Mucosa of stomach (tissue), 1 donor: ENCODE results near the gene ANKH.

Experiments
- H3K27me3 ChIP-seq: one replicate; pipeline ENCODE4 v1.7.0; 2013; ENCODE audit warnings: mild to moderate bottlenecking, low read length; ENCODE audit not compliant: control insufficient read depth, insufficient read depth
- H3K36me3 ChIP-seq: one replicate; pipeline ENCODE4 v1.7.0; 2013; ENCODE audit warnings: low read length; ENCODE audit not compliant: control insufficient read depth, insufficient read depth
- H3K4me1 ChIP-seq: one replicate; pipeline ENCODE4 v1.7.0; 2013; ENCODE audit warnings: mild to moderate bottlenecking, low read length; ENCODE audit not compliant: control insufficient read depth, insufficient read depth
- H3K4me3 ChIP-seq: one replicate; pipeline ENCODE4 v1.7.0; 2013; ENCODE audit warnings: low read length
- H3K9ac ChIP-seq: one replicate; pipeline ENCODE4 v1.7.0; 2013; ENCODE audit warnings: mild to moderate bottlenecking, low read length, moderate library complexity
- H3K9me3 ChIP-seq: one replicate; pipeline ENCODE4 v1.7.0; 2013; ENCODE audit warnings: mild to moderate bottlenecking, low read length, moderate library complexity; ENCODE audit not compliant: control insufficient read depth
- donor health status: Pancreatic carcinoma.

Gene ANKH

DNA sequence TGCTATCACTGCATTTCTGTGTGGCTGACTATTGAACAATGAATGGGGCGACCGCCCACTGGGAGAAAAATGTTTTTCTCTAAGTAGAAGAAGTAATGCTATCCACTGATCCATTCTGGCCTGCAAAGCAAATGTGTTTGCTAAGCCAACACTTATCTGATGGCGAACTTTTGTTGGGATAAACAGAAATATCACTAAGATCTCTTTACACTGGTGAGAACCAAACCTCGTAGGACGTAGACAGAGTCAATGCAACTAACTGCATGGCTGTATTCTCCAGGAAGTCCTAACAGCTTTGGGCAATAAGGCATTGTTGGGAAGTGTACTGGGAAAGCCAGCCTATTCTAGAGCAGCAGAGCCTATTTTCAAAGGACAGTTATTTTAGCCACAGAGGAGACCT, 77.7 kb downstream of the ANKH start:
- H3K9me3 ChIP-seq = no peaks in the 10 kb centered on the region
- H3K4me3 ChIP-seq = no peak overlapping the region
- H3K36me3 ChIP-seq = no peaks in the 10 kb centered on the region
- no peak overlapping the region for H3K9ac ChIP-seq
- no peaks in the 10 kb centered on the region for H3K27me3 ChIP-seq
- H3K4me1 ChIP-seq = peaks cover 7% of the 10 kb centered on the region

DNA sequence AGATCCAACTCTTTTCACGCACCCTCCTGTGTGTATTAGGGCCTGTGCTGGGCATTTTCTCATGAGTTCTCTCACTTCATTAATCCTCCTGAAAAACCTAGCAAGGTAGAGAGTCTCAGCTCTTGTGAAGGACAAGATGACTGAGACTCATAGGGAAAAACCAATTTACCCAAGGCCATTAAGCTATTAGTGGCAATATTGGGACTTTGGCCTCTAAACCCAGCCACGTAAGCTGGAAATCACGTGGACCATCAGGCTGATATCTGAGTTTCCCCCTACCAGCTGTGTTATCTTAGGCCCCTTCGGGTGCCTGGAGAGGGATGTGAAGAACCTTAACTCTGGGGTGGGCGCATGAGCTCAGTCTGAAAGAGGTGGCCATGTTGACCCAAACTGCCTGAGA, 80.7 kb downstream of the ANKH start:
- H3K9me3 ChIP-seq = no peaks in the 10 kb centered on the region
- peaks cover 7% of the 10 kb centered on the region for H3K4me1 ChIP-seq
- H3K36me3 ChIP-seq = no peaks in the 10 kb centered on the region
- H3K27me3 ChIP-seq = no peaks in the 10 kb centered on the region
- H3K9ac ChIP-seq = no peak overlapping the region
- no peak overlapping the region for H3K4me3 ChIP-seq

DNA sequence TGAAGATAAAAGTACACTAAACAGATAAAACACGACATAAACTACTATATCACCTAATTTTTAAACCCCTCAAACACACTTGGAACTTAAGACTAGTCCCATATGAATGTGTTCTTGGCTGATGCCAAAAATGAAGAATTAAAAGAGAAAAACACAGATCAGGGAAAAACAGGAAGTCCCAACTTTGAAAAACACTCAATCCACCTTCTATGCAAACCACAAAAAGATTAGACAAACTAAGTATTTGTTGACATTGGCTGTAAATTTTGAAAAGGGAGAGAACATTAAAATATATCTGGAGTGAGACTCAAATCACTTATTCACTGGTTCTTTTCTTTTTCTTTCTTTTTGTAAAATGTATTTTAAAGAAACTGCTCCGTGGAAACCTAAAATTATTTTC, 81.4 kb downstream of the ANKH start:
- Histone ChIP-seq H3K4me1 (peaks cover 7% of the 10 kb centered on the region), H3K9me3 (no peaks in the 10 kb centered on the region), H3K4me3 (no peak overlapping the region), H3K27me3 (no peaks in the 10 kb centered on the region), H3K9ac (no peak overlapping the region), H3K36me3 (no peaks in the 10 kb centered on the region)

DNA sequence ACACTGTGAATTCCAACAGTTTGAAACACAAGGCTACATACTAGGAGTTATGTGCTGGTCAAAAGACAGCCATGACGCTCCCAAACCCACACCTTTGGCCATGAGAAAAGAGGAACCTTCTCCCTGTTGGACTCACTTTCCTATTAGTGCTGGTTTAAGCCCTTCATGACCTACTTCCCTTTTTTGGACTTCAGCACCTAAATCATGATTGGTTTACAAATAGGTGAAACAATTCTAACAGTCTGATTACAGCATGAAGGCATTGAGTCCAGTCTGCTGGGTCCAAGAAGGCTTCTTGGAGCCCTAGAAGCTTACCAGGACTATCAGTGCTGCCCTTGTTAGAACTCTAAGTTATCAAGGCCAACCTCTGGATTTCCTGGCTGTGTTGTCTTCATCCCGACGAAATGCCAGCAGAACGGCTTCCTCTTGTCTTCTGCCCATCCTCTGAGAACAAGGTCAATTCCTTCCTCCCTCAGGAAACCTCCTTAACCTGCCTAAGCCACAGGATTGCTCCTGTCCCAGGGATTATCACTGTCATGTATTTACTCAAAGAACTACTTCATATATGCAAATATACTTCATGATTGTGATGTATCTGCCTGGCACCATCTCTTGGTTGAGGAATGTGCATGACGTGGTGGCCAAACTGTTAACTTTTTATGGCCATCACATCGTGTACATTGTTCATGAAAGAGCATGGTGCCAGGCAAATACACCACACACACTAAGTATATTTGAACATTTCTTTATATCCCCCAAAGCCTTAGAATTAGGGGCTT, 83.6 kb downstream of the ANKH start:
- H3K9me3 ChIP-seq = no peaks in the 10 kb centered on the region
- no peak overlapping the region for H3K9ac ChIP-seq
- H3K36me3 ChIP-seq = no peaks in the 10 kb centered on the region
- no peaks in the 10 kb centered on the region for H3K27me3 ChIP-seq
- no peak overlapping the region for H3K4me3 ChIP-seq
- peaks cover 7% of the 10 kb centered on the region for H3K4me1 ChIP-seq

DNA sequence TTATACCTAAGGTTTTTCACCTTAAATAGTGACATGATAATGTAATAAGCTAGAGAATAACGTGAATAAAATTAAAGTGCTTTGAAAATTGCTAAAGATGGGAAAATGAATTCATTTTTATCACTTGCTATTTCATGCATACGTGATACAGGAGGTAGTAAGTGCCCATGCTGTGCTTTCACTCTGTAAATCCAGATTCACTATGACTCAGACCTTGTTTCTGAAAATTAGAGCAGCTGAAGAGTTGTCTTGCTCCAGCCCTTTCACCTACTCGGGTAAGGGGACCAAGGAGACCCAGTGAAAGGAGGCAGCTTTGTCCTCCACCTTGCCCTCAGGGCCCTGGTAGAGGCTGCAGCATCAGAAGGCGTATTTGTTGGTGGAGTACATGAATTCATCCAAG, 87.9 kb downstream of the ANKH start:
- Histone ChIP-seq H3K4me3 (no peak overlapping the region), H3K4me1 (no peaks in the 10 kb centered on the region), H3K36me3 (no peaks in the 10 kb centered on the region), H3K9ac (no peak overlapping the region), H3K27me3 (no peaks in the 10 kb centered on the region), H3K9me3 (no peaks in the 10 kb centered on the region)

DNA sequence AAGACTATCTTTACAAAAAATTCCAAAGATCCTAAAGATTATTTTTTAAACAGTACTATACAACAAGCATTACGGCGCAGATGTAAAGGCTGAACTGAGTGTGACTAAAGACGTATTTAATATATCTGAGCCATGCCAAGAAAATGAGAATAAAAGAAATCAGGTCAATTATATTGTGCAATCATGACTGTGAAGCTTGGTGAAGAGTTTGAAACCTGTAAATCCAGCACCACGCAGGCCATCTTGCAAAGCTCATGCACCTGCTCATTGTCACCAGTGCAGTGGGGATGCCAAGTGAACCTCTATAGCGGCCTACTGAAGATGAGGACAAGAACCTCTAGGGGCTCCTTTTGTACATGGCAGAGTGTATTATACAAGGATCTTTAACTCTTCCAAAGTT, 89.0 kb downstream of the ANKH start:
- Histone ChIP-seq H3K9ac (no peak overlapping the region), H3K27me3 (no peaks in the 10 kb centered on the region), H3K4me1 (no peaks in the 10 kb centered on the region)

DNA sequence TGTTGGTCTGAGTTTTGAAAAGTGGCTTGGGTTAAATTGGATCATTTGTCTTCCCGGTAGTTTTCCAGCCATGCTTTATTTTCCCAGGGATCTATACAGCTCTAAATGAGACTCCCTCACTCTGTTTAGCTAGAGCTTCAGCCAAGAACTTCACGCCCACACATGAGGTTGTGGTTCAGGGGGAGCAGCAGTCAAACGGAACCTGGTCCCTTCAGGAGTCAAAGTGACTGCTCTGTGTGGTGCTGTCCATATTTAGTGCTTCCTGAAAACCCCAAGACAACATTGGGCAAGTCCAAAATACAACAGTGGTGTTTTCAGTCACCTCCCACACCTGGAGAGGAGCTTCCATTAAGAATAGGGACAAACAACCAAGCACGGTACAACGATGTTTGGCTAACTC, 90.5 kb downstream of the ANKH start:
- H3K27me3 ChIP-seq = no peaks in the 10 kb centered on the region
- H3K4me3 ChIP-seq = no peak overlapping the region
- no peaks in the 10 kb centered on the region for H3K9me3 ChIP-seq
- H3K36me3 ChIP-seq = no peaks in the 10 kb centered on the region
- no peak overlapping the region for H3K9ac ChIP-seq
- H3K4me1 ChIP-seq = no peaks in the 10 kb centered on the region

More for the DNA sequence above, 89.0 kb downstream of the ANKH start:
- H3K9me3 ChIP-seq = no peaks in the 10 kb centered on the region
- no peak overlapping the region for H3K4me3 ChIP-seq
- no peaks in the 10 kb centered on the region for H3K36me3 ChIP-seq

DNA sequence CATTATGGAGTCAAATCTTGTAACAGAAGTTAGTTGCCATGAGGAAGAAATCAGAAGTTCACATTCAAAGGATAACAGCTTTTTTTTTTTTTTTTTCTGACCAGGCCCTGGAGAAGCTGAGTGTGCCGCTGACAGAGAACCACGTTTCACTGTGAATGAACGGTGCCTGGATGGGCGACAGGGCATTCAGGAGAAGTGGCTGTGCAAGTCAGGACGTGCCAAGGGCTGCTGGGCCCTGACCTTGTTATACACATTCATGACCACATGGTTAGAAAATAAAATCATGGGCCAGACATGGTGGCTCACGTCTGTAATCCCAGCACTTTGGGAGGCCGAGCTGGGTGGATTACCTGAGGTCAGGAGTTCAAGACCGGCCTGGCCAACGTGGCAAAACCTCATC, 91.6 kb downstream of the ANKH start:
- Histone ChIP-seq H3K36me3 (no peaks in the 10 kb centered on the region), H3K9ac (no peak overlapping the region), H3K9me3 (no peaks in the 10 kb centered on the region), H3K4me1 (peaks cover 11% of the 10 kb centered on the region), H3K4me3 (no peak overlapping the region), H3K27me3 (no peaks in the 10 kb centered on the region)

DNA sequence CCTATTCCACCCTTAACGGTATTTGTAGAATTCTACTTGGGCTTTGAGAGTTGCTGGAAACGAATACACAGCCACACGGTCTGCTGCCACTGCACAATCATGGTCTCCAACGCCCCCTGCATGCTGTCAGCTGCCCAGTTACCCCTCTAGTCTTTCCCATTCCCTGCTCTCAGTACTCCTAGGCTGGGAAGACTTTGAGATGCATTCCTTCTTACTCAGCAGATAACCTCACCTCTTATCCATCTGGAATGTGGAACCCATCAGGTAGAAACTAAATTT, 92.8 kb downstream of the ANKH start:
- Histone ChIP-seq H3K36me3 (no peaks in the 10 kb centered on the region), H3K27me3 (no peaks in the 10 kb centered on the region), H3K4me1 (peaks cover 11% of the 10 kb centered on the region), H3K4me3 (no peak overlapping the region), H3K9ac (no peak overlapping the region), H3K9me3 (no peaks in the 10 kb centered on the region)

DNA sequence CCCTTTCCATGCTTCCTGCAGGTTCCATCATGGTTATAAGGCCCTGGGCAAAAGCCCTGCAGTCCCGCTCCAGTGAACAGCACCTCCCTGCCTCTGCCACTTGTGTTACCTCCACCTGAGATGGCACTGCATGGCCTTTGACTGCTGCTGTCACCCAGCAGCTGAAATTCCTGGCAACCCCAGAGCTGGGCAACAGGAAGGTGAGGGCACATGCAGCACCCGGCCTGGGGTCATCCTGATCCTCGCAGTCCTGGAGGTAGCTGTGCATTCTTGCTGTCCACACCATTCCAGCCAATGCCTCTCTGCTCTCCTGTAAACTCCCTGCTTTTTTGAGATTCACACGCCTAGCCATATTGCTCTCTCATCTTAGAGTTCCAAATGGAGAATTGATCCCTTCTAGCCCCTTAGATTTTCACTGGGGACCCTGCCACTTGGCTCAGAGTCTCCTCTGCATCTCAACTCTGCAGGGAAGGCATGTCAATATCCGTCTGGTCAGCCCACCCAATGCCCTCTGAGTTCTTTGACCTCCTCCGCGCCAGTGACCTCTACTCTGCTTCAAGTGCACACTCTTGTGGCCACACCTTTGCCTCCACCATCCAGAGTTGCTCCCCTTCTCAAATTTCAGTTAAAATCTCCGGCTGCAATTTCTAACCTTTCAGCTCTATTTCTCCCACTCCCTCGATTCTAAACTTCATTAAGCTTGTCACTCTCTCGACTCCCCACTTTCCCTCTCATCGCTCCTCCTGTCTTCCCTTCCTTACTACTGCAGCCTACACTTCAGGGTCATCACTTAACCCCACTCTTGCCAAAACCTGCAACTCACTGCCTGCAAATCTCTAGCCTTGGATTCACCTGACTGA, 93.4 kb downstream of the ANKH start:
- Histone ChIP-seq H3K4me3 (no peak overlapping the region), H3K27me3 (no peaks in the 10 kb centered on the region), H3K9me3 (no peaks in the 10 kb centered on the region), H3K4me1 (peaks cover 11% of the 10 kb centered on the region), H3K9ac (no peak overlapping the region), H3K36me3 (no peaks in the 10 kb centered on the region)

DNA sequence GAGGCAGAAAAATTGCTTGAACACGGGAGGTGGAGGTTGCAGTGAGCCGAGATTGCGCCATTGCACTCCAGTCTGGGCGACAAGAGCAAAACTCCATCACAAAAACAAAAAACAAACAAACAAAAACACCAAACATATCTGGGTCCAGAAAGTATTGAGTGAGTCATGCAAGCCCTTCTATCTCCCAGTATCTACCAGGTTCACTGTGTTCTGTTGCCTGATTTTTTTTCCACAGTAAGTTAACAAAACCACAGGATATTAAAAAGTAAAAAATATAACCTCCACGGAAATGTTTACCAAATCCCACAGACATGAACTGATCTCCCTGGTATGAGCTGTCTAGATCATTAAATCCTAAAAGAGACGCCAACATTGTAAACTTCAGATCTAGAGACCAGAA, 94.4 kb downstream of the ANKH start:
- H3K9me3 ChIP-seq = no peaks in the 10 kb centered on the region
- peaks cover 11% of the 10 kb centered on the region for H3K4me1 ChIP-seq
- no peak overlapping the region for H3K4me3 ChIP-seq
- H3K9ac ChIP-seq = no peak overlapping the region
- no peaks in the 10 kb centered on the region for H3K27me3 ChIP-seq
- H3K36me3 ChIP-seq = no peaks in the 10 kb centered on the region

DNA sequence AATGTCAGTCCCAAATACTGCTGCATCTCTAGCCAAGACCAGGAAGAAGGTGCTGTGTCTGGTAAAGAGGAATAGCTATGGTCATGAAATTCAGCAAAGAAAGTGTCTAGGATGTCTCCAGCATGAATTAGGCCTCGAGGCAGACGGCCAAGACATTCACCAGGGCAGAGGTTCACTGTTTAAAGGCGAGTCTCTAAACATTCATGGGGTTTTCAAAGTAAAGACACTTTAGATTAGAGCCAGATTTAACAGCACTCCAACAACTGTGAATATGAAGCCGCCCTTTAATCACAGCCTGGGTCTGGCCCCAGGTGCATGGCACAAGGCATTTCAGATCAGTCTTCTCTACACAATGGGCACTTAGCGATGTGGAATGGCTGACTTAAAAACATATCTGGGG, 95.0 kb downstream of the ANKH start:
- H3K9me3 ChIP-seq = no peaks in the 10 kb centered on the region
- H3K27me3 ChIP-seq = no peaks in the 10 kb centered on the region
- no peak overlapping the region for H3K4me3 ChIP-seq
- no peaks in the 10 kb centered on the region for H3K36me3 ChIP-seq
- peaks cover 11% of the 10 kb centered on the region for H3K4me1 ChIP-seq
- no peak overlapping the region for H3K9ac ChIP-seq
